ENCODE measurements around the gene YBX2.
"Not testable (repeated sequence)": the region's sequence is repeated elsewhere in the genome, so short reads cannot be mapped to it uniquely, and the experiment has no call there.

YBX2 gene

GRCh38 chr17:7250695-7251627, 43.5 kb downstream of the YBX2 start:
- FAIRE-seq (peak; percentile 76), DNase-seq (ENCODE audit: insufficient read length, low spot score) (no peak)

- DNase-seq (ENCODE audit: insufficient read length, low spot score) (no peak), FAIRE-seq (no peak)
Observed at GRCh38 chr17:7249830-7250229, 44.6 kb downstream of the YBX2 start.

- FAIRE-seq = no peak
Observed at GRCh38 chr17:7249214-7249613, 45.2 kb downstream of the YBX2 start.

GRCh38 chr17:7248796-7249195, 45.6 kb downstream of the YBX2 start:
- DNase-seq (ENCODE audit: insufficient read length, low spot score) = no peak
- FAIRE-seq = no peak

More at GRCh38 chr17:7249214-7249613, 45.2 kb downstream of the YBX2 start:
- DNase-seq (ENCODE audit: insufficient read length, low spot score) = no peak

GRCh38 chr17:7246779-7247178, 47.7 kb downstream of the YBX2 start:
- DNase-seq (ENCODE audit: insufficient read length, low spot score) (no peak), FAIRE-seq (no peak)

- FAIRE-seq; DNase-seq (ENCODE audit: insufficient read length, low spot score): not testable (repeated sequence)
Observed at GRCh38 chr17:7243838-7244237, 50.6 kb downstream of the YBX2 start.

- DNase-seq (ENCODE audit: insufficient read length, low spot score) (no peak), FAIRE-seq (peak; percentile 54)
Observed at GRCh38 chr17:7243453-7243729, 51.0 kb downstream of the YBX2 start.

- peak; percentile 95 for FAIRE-seq
Observed at GRCh38 chr17:7242717-7243452, 51.6 kb downstream of the YBX2 start.

GRCh38 chr17:7241783-7242716, 52.4 kb downstream of the YBX2 start, which contains the start of gene GABARAP:
Gene GABARAP, minus strand, starts transcription at chr17:7242449. Its CDS starts 119 bp downstream, at chr17:7242330.
- no peak for FAIRE-seq

More at GRCh38 chr17:7242717-7243452, 51.6 kb downstream of the YBX2 start:
- DNase-seq (ENCODE audit: insufficient read length, low spot score) = no peak

GRCh38 chr17:7241090-7241733, 53.2 kb downstream of the YBX2 start:
- DNase-seq (ENCODE audit: insufficient read length, low spot score) (no peak), FAIRE-seq (peak; percentile 31)

More at GRCh38 chr17:7241783-7242716, 52.4 kb downstream of the YBX2 start, which contains the start of gene GABARAP:
- DNase-seq (ENCODE audit: insufficient read length, low spot score) = no peak

- DNase-seq (ENCODE audit: insufficient read length, low spot score) (no peak), FAIRE-seq (peak; percentile 81)
Observed at GRCh38 chr17:7240375-7240774, 54.1 kb downstream of the YBX2 start.

- peak; percentile 85 for DNase-seq (ENCODE audit: insufficient read length, low spot score)
- FAIRE-seq = peak; percentile 100
Observed at GRCh38 chr17:7239091-7240027, 55.1 kb downstream of the YBX2 start, which contains the start of gene PHF23. Gene PHF23, minus strand, starts transcription at chr17:7239457. Its CDS starts 178 bp downstream, at chr17:7239279.

GRCh38 chr17:7238420-7239090, 55.9 kb downstream of the YBX2 start:
- DNase-seq (ENCODE audit: insufficient read length, low spot score) (no peak), FAIRE-seq (peak; percentile 45)

All from GM19239 (cell line).